NCI-H2227 (cell line): Measurements from ENCODE around the gene FBN2.

Source experiments
- DNase-seq: peaks from one replicate; lab custom pipeline; 2025; ENCODE audit not compliant: unreplicated experiment; lab: John Stamatoyannopoulos, UW

Gene FBN2

GRCh38 chr5:128538000-128538249 lies at the start of gene FBN2:
TSS of gene FBN2 (minus strand) at chr5:128538245. CDS start at chr5:128537603, 642 bp downstream.
- DNase-seq = no peak

- no peak for DNase-seq
Measured at GRCh38 chr5:128587275-128587674, 49.2 kb upstream of the FBN2 start.

GRCh38 chr5:128586848-128587247 lies 48.8 kb upstream of the FBN2 start:
- DNase-seq = no peak

GRCh38 chr5:128579639-128580038 lies 41.6 kb upstream of the FBN2 start:
- DNase-seq = no peak

- no peak for DNase-seq
Measured at GRCh38 chr5:128579093-128579492, 41.0 kb upstream of the FBN2 start.

GRCh38 chr5:128574041-128574440 lies 36.0 kb upstream of the FBN2 start:
- no peak for DNase-seq

GRCh38 chr5:128572930-128573319 lies 34.9 kb upstream of the FBN2 start:
- DNase-seq = no peak

GRCh38 chr5:128572051-128572929 lies 34.2 kb upstream of the FBN2 start:
- no peak for DNase-seq

GRCh38 chr5:128566178-128566577 lies 28.1 kb upstream of the FBN2 start:
- no peak for DNase-seq

GRCh38 chr5:128559300-128560297 lies 21.6 kb upstream of the FBN2 start:
- DNase-seq = no peak

- no peak for DNase-seq
Measured at GRCh38 chr5:128553747-128554146, 15.7 kb upstream of the FBN2 start.

- DNase-seq = no peak
Measured at GRCh38 chr5:128551476-128551875, 13.4 kb upstream of the FBN2 start.

- no peak for DNase-seq
Measured at GRCh38 chr5:128549496-128549895, 11.5 kb upstream of the FBN2 start.

GRCh38 chr5:128546658-128547281 lies 8.7 kb upstream of the FBN2 start:
- no peak for DNase-seq

GRCh38 chr5:128541385-128541784 lies 3.3 kb upstream of the FBN2 start:
- DNase-seq = no peak

- DNase-seq = no peak
Measured at GRCh38 chr5:128539038-128539429, 989 bp upstream of the FBN2 start.

GRCh38 chr5:128538250-128539037 lies 399 bp upstream of the FBN2 start:
- no peak for DNase-seq

GRCh38 chr5:128537221-128537999 lies 635 bp downstream of the FBN2 start:
- DNase-seq = no peak

- no peak for DNase-seq
Measured at GRCh38 chr5:128536254-128537220, 1.5 kb downstream of the FBN2 start.
